GM18508 (cell line): ENCODE results near the gene URM1.

ENCODE experiments used
- ATAC-seq: cut with Tn5 transposase; IDR thresholded peaks from one replicate; pipeline ENCODE4 v1.9.1; 2021; ENCODE audit warnings: moderate number of reproducible peaks; ENCODE audit not compliant: insufficient read depth, unreplicated experiment

The URM1 gene

GRCh38 chr9:128344931-128345605 is 26.1 kb upstream of the URM1 start:
- ATAC-seq = no peak

GRCh38 chr9:128349125-128349524 is 22.0 kb upstream of the URM1 start:
- ATAC-seq = no peak

GRCh38 chr9:128349772-128350171 is 21.4 kb upstream of the URM1 start:
- no peak for ATAC-seq

- no peak for ATAC-seq
These were observed 15.7 kb upstream of the URM1 start for GRCh38 chr9:128355451-128355850.

GRCh38 chr9:128358090-128358489 is 13.1 kb upstream of the URM1 start:
- ATAC-seq = no peak

- ATAC-seq = no peak
These were observed 12.3 kb upstream of the URM1 start for GRCh38 chr9:128358861-128359260.

GRCh38 chr9:128360826-128361225 is 10.3 kb upstream of the URM1 start:
- no peak for ATAC-seq

GRCh38 chr9:128361296-128361985 is 9.7 kb upstream of the URM1 start:
- no peak for ATAC-seq

GRCh38 chr9:128361986-128362646 is 9.1 kb upstream of the URM1 start:
- ATAC-seq = no peak

GRCh38 chr9:128362774-128363173 is 8.4 kb upstream of the URM1 start:
- ATAC-seq = no peak

- ATAC-seq = no peak
These were observed 5.6 kb upstream of the URM1 start for GRCh38 chr9:128365525-128365924.

GRCh38 chr9:128369024-128369706 is 2.0 kb upstream of the URM1 start:
- ATAC-seq = no peak

GRCh38 chr9:128370367-128370751 is 815 bp upstream of the URM1 start:
- no peak for ATAC-seq

GRCh38 chr9:128371630-128372117 is 500 bp downstream of the URM1 start:
- ATAC-seq = no peak

GRCh38 chr9:128372188-128372641 is 1.0 kb downstream of the URM1 start:
- ATAC-seq = no peak

GRCh38 chr9:128372784-128373183 is 1.6 kb downstream of the URM1 start:
- ATAC-seq = no peak

- ATAC-seq = no peak
These were observed 3.1 kb downstream of the URM1 start for GRCh38 chr9:128374221-128374675.

- no peak for ATAC-seq
These were observed 4.7 kb downstream of the URM1 start for GRCh38 chr9:128375865-128376264.

- no peak for ATAC-seq
These were observed 11.1 kb downstream of the URM1 start for GRCh38 chr9:128382261-128382660.

- ATAC-seq = no peak
These were observed 12.0 kb downstream of the URM1 start for GRCh38 chr9:128383007-128383753.
